ENCODE measurements around the gene SGCD. TPM values are rescaled to one million over a fixed set of nuclear protein-coding genes. Genes with fewer than 3 reads are reported as not detected.

Gene SGCD
- total RNA-seq, 3 donors from 2014 or later = 3.1 to 15.4 (median 6.2) TPM

DNA sequence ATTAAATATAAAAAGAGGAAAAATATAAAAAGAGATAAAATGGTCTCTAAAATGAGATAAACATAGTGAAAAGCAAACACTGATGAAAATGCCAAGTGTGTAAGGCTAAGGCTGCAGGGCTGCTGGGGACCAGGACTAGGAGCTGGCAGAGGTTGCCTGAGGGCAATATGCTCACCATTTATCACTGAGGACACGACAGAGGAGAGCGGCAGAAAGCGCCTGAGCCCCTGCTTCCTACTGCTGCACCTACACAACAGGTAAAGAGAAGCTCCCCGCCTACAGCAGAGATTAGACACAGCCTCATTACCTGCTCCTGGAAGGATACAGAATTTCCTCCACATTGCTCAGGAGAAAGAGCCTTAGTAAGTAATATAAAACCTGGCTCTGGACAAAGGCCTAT lies 452.5 kb downstream of the SGCD start:
- Histone ChIP-seq H3K4me3 (no peak overlapping the region), H3K27ac (no peak overlapping the region), H3K9me3 (peaks cover 7 to 11% of the 10 kb centered on the region in 2 donors), H3K36me3 (no peaks in the 10 kb centered on the region), H3K4me1 (no peaks in the 10 kb centered on the region), H3K27me3 (no peaks in the 10 kb centered on the region)
- DNase-seq (ENCODE audit: low spot score in 2 of 2) = no peak
- intact Hi-C loops (cut with DNase I; ENCODE audit: low total_unique reads) = loop anchor here (5.0 kb wide), 1 partner anchor 42 kb away; no protein-coding TSS in a partner anchor
- TF ChIP-seq CTCF (IDR thresholded peaks at IDR 0.05) = no peak
- TF ChIP-seq POLR2A (IDR thresholded peaks at IDR 0.05) = no peak
- TF ChIP-seq POLR2AphosphoS5 (IDR thresholded peaks at IDR 0.05) = no peak

DNA sequence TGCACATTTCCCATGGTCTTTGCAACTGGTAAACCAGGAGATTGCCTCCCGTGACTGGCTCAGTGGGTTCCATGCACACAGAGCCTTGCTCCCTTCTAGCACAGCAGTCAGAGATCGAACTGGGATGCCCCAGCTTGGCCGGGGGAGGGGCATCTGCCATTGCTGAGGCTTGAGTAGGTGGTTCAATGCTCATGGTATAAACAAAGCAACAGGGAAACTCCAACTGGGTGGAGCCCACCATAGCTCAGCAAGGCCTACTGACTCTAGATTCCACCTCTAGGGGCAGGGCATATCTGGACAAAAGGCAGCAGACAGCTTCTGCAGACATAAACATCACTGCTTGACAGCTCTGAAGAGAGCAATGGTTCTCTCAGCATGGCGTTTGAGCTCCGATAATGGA lies 456.1 kb downstream of the SGCD start:
- Histone ChIP-seq H3K4me1 (no peaks in the 10 kb centered on the region), H3K36me3 (no peaks in the 10 kb centered on the region), H3K4me3 (no peak overlapping the region), H3K27me3 (no peaks in the 10 kb centered on the region), H3K9me3 (peaks cover 7 to 11% of the 10 kb centered on the region in 2 donors), H3K27ac (no peak overlapping the region)
- DNase-seq (ENCODE audit: low spot score in 2 of 2) = no peak
- intact Hi-C loops (cut with DNase I; ENCODE audit: low total_unique reads) = no loop called here
- TF ChIP-seq POLR2AphosphoS5 (IDR thresholded peaks at IDR 0.05) (no peak), CTCF (IDR thresholded peaks at IDR 0.05) (no peak), POLR2A (IDR thresholded peaks at IDR 0.05) (no peak)

DNA sequence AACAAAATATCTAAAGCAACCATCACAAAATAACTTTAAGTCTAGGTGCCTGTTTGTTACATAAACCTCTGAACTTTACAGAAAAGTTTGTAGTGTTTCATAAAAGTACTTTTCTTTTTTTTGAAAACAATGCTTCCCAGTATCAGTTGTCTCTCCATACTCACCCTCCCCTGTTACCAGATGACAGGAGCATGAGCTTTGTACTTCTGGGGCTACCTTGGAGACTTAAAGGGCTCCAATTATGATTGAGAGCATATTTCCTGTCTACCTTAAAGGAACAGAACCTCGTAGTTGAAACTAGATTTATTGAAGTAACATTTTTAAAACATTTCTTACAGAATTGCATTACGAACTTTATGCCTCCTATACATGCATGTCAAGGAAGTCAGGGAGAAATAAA lies 467.7 kb downstream of the SGCD start:
- no peak overlapping the region for H3K27ac ChIP-seq
- no peak for TF ChIP-seq POLR2A (IDR thresholded peaks at IDR 0.05)
- no peak for TF ChIP-seq POLR2AphosphoS5 (IDR thresholded peaks at IDR 0.05)
- no peak for TF ChIP-seq CTCF (IDR thresholded peaks at IDR 0.05)
- no peak overlapping the region for H3K4me3 ChIP-seq
- H3K4me1 ChIP-seq = no peaks in the 10 kb centered on the region
- intact Hi-C loops (cut with DNase I; ENCODE audit: low total_unique reads) = no loop called here
- no peak for DNase-seq (ENCODE audit: low spot score in 2 of 2)
- no peaks in the 10 kb centered on the region for H3K36me3 ChIP-seq
- H3K27me3 ChIP-seq = no peaks in the 10 kb centered on the region
- H3K9me3 ChIP-seq = peaks cover 0 to 3% of the 10 kb centered on the region in 2 donors

DNA sequence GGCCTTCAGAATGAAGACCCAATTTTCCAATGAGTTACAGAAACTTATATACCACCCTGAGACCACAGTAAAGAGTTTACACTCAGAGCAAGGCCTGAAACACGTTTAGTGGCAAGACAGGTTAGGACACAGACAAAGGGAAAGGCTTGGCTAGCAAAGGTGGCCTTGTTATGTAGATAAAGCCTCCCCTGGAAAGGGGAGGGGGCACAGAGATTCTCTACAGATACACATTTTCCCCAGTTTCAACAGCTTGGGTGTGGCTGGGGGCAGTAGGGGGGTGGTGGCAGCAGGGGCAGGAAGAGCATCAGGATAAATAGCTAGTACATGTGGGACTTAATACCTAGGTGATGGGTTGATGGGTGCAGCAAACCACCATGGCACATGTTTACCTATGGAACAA lies 471.2 kb downstream of the SGCD start:
- Histone ChIP-seq H3K36me3 (no peaks in the 10 kb centered on the region), H3K9me3 (no peaks in the 10 kb centered on the region), H3K27ac (no peak overlapping the region), H3K27me3 (no peaks in the 10 kb centered on the region), H3K4me3 (no peak overlapping the region), H3K4me1 (no peaks in the 10 kb centered on the region)
- no peak for DNase-seq (ENCODE audit: low spot score in 2 of 2)
- intact Hi-C loops (cut with DNase I; ENCODE audit: low total_unique reads) = no loop called here
- TF ChIP-seq CTCF (IDR thresholded peaks at IDR 0.05) = no peak

- TF ChIP-seq CTCF (IDR thresholded peaks at IDR 0.05) = no peak
- no peak for TF ChIP-seq POLR2AphosphoS5 (IDR thresholded peaks at IDR 0.05)
- TF ChIP-seq POLR2A (IDR thresholded peaks at IDR 0.05) = no peak
- no peaks in the 10 kb centered on the region for H3K27me3 ChIP-seq
- H3K4me1 ChIP-seq = no peaks in the 10 kb centered on the region
- H3K36me3 ChIP-seq = no peaks in the 10 kb centered on the region
- intact Hi-C loops (cut with DNase I; ENCODE audit: low total_unique reads) = no loop called here
- no peak overlapping the region for H3K27ac ChIP-seq
- no peak for DNase-seq (ENCODE audit: low spot score in 2 of 2)
- H3K9me3 ChIP-seq = no peaks in the 10 kb centered on the region
- no peak overlapping the region for H3K4me3 ChIP-seq
Measured at GRCh38 chr5:156799171-156799570, 472.2 kb downstream of the SGCD start.
